ENCODE measurements around the gene MORC1.

Gene MORC1

DNA sequence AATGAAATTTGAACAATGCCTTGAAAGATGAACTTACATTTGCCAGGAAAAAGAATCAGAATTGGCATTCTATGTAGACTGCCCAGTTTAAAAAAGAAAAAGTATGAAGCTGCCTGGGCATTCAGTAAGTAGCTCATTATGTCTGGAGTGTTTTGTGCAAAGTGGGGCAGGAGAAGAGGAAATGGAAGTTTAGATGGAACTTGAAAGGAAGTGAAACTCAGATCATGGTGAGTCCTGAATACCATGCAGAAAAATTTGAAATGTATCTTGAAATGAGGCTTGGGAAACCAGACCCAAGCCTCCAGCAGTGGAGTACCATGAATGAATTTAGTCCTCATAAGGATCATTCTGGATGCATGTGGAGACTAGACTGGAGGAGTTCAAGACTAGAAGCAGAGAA lies 4.8 kb upstream of the MORC1 start:
- TF ChIP-seq, protein P1, sequence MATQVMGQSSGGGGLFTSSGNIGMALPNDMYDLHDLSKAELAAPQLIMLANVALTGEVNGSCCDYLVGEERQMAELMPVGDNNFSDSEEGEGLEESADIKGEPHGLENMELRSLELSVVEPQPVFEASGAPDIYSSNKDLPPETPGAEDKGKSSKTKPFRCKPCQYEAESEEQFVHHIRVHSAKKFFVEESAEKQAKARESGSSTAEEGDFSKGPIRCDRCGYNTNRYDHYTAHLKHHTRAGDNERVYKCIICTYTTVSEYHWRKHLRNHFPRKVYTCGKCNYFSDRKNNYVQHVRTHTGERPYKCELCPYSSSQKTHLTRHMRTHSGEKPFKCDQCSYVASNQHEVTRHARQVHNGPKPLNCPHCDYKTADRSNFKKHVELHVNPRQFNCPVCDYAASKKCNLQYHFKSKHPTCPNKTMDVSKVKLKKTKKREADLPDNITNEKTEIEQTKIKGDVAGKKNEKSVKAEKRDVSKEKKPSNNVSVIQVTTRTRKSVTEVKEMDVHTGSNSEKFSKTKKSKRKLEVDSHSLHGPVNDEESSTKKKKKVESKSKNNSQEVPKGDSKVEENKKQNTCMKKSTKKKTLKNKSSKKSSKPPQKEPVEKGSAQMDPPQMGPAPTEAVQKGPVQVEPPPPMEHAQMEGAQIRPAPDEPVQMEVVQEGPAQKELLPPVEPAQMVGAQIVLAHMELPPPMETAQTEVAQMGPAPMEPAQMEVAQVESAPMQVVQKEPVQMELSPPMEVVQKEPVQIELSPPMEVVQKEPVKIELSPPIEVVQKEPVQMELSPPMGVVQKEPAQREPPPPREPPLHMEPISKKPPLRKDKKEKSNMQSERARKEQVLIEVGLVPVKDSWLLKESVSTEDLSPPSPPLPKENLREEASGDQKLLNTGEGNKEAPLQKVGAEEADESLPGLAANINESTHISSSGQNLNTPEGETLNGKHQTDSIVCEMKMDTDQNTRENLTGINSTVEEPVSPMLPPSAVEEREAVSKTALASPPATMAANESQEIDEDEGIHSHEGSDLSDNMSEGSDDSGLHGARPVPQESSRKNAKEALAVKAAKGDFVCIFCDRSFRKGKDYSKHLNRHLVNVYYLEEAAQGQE (IDR thresholded peaks at IDR 0.05; ENCODE audit: insufficient read depth in 1 of 2, low read depth in 2 of 2, low read length in 2 of 2), result no peak
- no peak for TF ChIP-seq POLR2AphosphoS5 (IDR thresholded peaks at IDR 0.05; ENCODE audit: low read depth, low read length)
- no peak for TF ChIP-seq SIN3A (IDR thresholded peaks at IDR 0.05; ENCODE audit: borderline replicate concordance, insufficient read depth, low read length)
- TF ChIP-seq TAF1 (IDR thresholded peaks at IDR 0.05; ENCODE audit: borderline replicate concordance, insufficient read depth, low read length), result no peak
- TF ChIP-seq FOXP2 (optimal IDR thresholded peaks at IDR 0.05; ENCODE audit: borderline replicate concordance, extremely low read depth, extremely low read length, insufficient read depth), result no peak

DNA sequence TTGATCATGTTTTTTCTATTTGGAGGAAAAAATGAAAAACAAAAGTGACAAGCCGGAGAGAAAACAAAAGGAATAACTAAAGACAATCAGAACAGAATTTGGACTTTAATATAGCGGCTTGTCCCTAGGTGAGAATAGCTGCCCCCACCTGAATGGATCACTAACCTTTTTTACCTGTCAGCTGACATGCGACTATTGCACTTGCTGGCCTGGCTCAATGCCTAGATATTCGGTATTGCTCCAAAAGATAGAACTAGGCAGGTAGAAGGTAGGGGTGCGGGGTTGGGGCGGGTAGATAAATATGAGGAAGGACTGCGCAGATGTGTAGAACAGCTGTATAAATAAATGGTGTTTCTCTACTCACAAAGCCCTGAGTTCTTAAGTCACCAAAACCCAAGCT lies 650 bp upstream of the MORC1 start:
- TF ChIP-seq SIN3A (IDR thresholded peaks at IDR 0.05; ENCODE audit: borderline replicate concordance, insufficient read depth, low read length), result no peak
- TF ChIP-seq, protein P1 (IDR thresholded peaks at IDR 0.05; ENCODE audit: insufficient read depth in 1 of 2, low read depth in 2 of 2, low read length in 2 of 2), result no peak
- TF ChIP-seq TAF1 (IDR thresholded peaks at IDR 0.05; ENCODE audit: borderline replicate concordance, insufficient read depth, low read length), result no peak
- TF ChIP-seq FOXP2 (optimal IDR thresholded peaks at IDR 0.05; ENCODE audit: borderline replicate concordance, extremely low read depth, extremely low read length, insufficient read depth), result no peak
- TF ChIP-seq POLR2AphosphoS5 (IDR thresholded peaks at IDR 0.05; ENCODE audit: low read depth, low read length), result no peak

DNA sequence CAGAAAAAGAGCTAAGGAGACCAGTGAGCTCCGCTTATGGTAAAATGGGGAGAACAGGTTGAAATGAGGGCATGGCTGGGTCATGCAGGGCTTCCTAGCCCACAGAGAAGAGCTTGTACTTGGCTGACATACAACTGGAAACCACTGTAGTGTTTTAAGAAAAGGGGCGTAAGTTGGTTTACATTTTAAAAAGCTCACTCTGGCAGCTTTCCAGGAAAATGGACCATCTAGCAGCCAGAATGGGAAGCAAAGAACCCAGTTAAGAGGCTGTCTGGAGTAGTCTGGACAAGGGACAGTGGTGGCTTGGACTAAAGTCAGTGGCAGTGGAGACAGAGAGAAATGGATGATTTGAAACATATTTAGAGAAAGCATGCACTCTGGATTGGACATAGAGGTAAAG lies 1.9 kb downstream of the MORC1 start:
- TF ChIP-seq FOXP2 (optimal IDR thresholded peaks at IDR 0.05; ENCODE audit: borderline replicate concordance, extremely low read depth, extremely low read length, insufficient read depth), result no peak
- no peak for TF ChIP-seq SIN3A (IDR thresholded peaks at IDR 0.05; ENCODE audit: borderline replicate concordance, insufficient read depth, low read length)
- TF ChIP-seq, protein P1 (IDR thresholded peaks at IDR 0.05; ENCODE audit: insufficient read depth in 1 of 2, low read depth in 2 of 2, low read length in 2 of 2), result no peak
- TF ChIP-seq POLR2AphosphoS5 (IDR thresholded peaks at IDR 0.05; ENCODE audit: low read depth, low read length), result no peak
- TF ChIP-seq TAF1 (IDR thresholded peaks at IDR 0.05; ENCODE audit: borderline replicate concordance, insufficient read depth, low read length), result no peak

DNA sequence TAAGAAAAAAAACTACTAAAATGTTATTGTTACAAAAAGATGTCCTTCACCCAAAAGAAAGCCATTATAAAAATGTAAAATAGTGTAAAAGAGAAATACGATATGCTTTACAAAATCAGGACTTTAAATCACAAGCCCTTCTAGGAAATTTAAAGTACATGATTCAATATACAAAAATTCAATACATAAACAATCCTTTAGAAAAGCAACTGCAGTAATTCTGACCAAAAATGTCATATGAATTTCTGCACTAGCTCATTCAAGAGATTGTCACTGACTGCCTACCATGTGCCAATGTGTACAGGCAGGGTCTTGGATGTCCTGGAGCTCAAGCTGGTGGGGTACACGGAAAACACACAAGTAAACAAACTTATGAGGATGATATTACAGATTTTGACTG lies 2.5 kb downstream of the MORC1 start:
- TF ChIP-seq FOXP2 (optimal IDR thresholded peaks at IDR 0.05; ENCODE audit: borderline replicate concordance, extremely low read depth, extremely low read length, insufficient read depth) (no peak), TAF1 (IDR thresholded peaks at IDR 0.05; ENCODE audit: borderline replicate concordance, insufficient read depth, low read length) (no peak), POLR2AphosphoS5 (IDR thresholded peaks at IDR 0.05; ENCODE audit: low read depth, low read length) (no peak), SIN3A (IDR thresholded peaks at IDR 0.05; ENCODE audit: borderline replicate concordance, insufficient read depth, low read length) (no peak)
- TF ChIP-seq, protein P1 (IDR thresholded peaks at IDR 0.05; ENCODE audit: insufficient read depth in 1 of 2, low read depth in 2 of 2, low read length in 2 of 2), result no peak

DNA sequence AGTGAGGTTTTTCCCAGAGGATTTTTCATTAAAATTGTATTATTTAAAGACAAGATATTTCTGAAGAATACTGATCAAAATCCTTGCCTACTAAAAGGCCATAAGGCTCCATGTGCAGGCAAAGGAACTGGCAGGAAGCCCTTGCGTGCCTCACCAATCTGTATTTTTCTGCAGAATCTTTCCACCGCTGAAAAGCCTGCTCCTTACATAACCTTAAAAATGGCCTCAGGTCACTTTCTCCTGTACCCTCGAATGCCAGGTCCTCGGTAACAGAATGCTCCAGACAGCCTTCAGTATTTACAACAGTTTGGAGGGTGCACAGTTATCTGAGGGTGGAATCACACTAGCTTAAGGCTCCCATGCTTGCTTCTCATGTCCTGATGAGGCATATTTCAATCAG lies 3.2 kb downstream of the MORC1 start:
- TF ChIP-seq TAF1 (IDR thresholded peaks at IDR 0.05; ENCODE audit: borderline replicate concordance, insufficient read depth, low read length), result no peak
- TF ChIP-seq POLR2AphosphoS5 (IDR thresholded peaks at IDR 0.05; ENCODE audit: low read depth, low read length), result no peak
- TF ChIP-seq SIN3A (IDR thresholded peaks at IDR 0.05; ENCODE audit: borderline replicate concordance, insufficient read depth, low read length), result no peak
- TF ChIP-seq, protein P1 (IDR thresholded peaks at IDR 0.05; ENCODE audit: insufficient read depth in 1 of 2, low read depth in 2 of 2, low read length in 2 of 2), result no peak
- TF ChIP-seq FOXP2 (optimal IDR thresholded peaks at IDR 0.05; ENCODE audit: borderline replicate concordance, extremely low read depth, extremely low read length, insufficient read depth), result no peak

All from PFSK-1 (cell line).